Hepatocyte (in vitro differentiated cells): ENCODE data around the gene CAST. TPM values are rescaled to one million over a fixed set of nuclear protein-coding genes. Genes with fewer than 3 reads are reported as not detected.

Experiments used
- DNase-seq: peaks from one replicate; pipeline ENCODE4 v3.0.0-alpha.2; 2016; ENCODE audit warnings: low spot score
- H2AFZ ChIP-seq: fragments of 200-600 bp; sonication (generic); 2 replicates; pipeline ENCODE4 v1.6.0; 2016; ENCODE audit warnings: antibody characterized with exemption, mild to moderate bottlenecking
- H3K27ac ChIP-seq: fragments of 200-600 bp; sonication (generic); 2 replicates; pipeline ENCODE4 v1.5.1; 2016; ENCODE audit warnings: mild to moderate bottlenecking
- H3K27me3 ChIP-seq: fragments of 200-600 bp; sonication (generic); 2 replicates; pipeline ENCODE4 v1.6.1; 2016
- H3K36me3 ChIP-seq: fragments of 200-600 bp; sonication (generic); replicated peaks from 2 replicates; pipeline ENCODE4 v1.5.1; 2016; ENCODE audit warnings: low read depth; ENCODE audit not compliant: insufficient read depth
- H3K4me1 ChIP-seq: fragments of 200-600 bp; sonication (generic); 2 replicates; pipeline ENCODE4 v1.5.1; 2016; ENCODE audit warnings: mild to moderate bottlenecking, moderate library complexity; ENCODE audit not compliant: insufficient read depth
- H3K4me2 ChIP-seq: fragments of 200-600 bp; sonication (generic); 2 replicates; pipeline ENCODE4 v1.6.0; 2016
- H3K4me3 ChIP-seq: fragments of 200-600 bp; sonication (generic); 2 replicates; pipeline ENCODE4 v1.5.1; 2016; ENCODE audit warnings: mild to moderate bottlenecking
- H3K79me2 ChIP-seq: fragments of 200-600 bp; sonication (generic); 2 replicates; pipeline ENCODE4 v1.6.0; 2017; ENCODE audit warnings: mild to moderate bottlenecking
- H3K9me2 ChIP-seq: fragments of 200-600 bp; sonication (generic); replicated peaks from 2 replicates; pipeline ENCODE4 v1.6.0; 2017; ENCODE audit warnings: mild to moderate bottlenecking; ENCODE audit not compliant: insufficient read depth
- H3K9me3 ChIP-seq: fragments of 200-600 bp; sonication (generic); 2 replicates; pipeline ENCODE4 v1.5.1; 2016; ENCODE audit warnings: low read depth, mild to moderate bottlenecking
- H4K20me1 ChIP-seq: fragments of 200-600 bp; sonication (generic); 2 replicates; pipeline ENCODE4 v1.6.0; 2016; ENCODE audit warnings: mild to moderate bottlenecking; ENCODE audit not compliant: insufficient read depth, poor library complexity, severe bottlenecking
- CTCF ChIP-seq: fragments of 200-600 bp; sonication (generic); IDR thresholded peaks from 2 replicates; pipeline ENCODE4 v1.5.1; 2016; ENCODE audit warnings: antibody characterized with exemption, mild to moderate bottlenecking; ENCODE audit not compliant: poor library complexity
- EZH2 ChIP-seq: fragments of 200-600 bp; sonication (generic); IDR thresholded peaks from 2 replicates; pipeline ENCODE4 v1.6.1; 2016; ENCODE audit warnings: antibody characterized with exemption, mild to moderate bottlenecking, borderline replicate concordance
- EZH2phosphoT487 ChIP-seq: fragments of 200-600 bp; sonication (generic); IDR thresholded peaks from one replicate; pipeline ENCODE4 v1.6.1; 2018; ENCODE audit warnings: antibody characterized with exemption, mild to moderate bottlenecking, low read depth, moderate library complexity; ENCODE audit not compliant: unreplicated experiment, severe bottlenecking
- whole genome bisulfite sequencing: methylation state at CpG from one replicate; pipeline ENCODE4 v1.1.6; 2016; ENCODE audit warnings: low lambda C conversion rate; ENCODE audit errors: missing lambda C conversion rate; 5-methylcytosine and 5-hydroxymethylcytosine counted together
- polyA plus RNA-seq: library from polyadenylated mRNA; unstranded; fragments of >200 nt; fragmentation: Nextera tagmentation; extraction: Ambion mirVana; gene quantifications from 2 replicates; pipeline ENCODE4 v1.2.1, GENCODE V29; 2016
- total RNA-seq: library from RNA; depleted of rRNA; stranded (reverse); fragments of >200 nt; gene quantifications from 2 replicates; pipeline ENCODE4 v1.2.3, GENCODE V29; 2014

Gene CAST
- total and polyA plus RNA-seq, 2 experiments from 2014 or later = 140 to 177 TPM

- Histone ChIP-seq H3K9me2 (no peaks in the 10 kb centered on the region), H4K20me1 (no peaks in the 10 kb centered on the region), H2AFZ (no peak overlapping the region), H3K79me2 (no peaks in the 10 kb centered on the region), H3K4me1 (no peaks in the 10 kb centered on the region), H3K36me3 (no peaks in the 10 kb centered on the region), H3K4me2 (no peak overlapping the region), H3K27ac (no peak overlapping the region), H3K27me3 (no peaks in the 10 kb centered on the region), H3K9me3 (no peaks in the 10 kb centered on the region), H3K4me3 (no peak overlapping the region)
- no peak for DNase-seq
- TF ChIP-seq EZH2phosphoT487 (no peak), EZH2 (no peak), CTCF (no peak)
Measured at GRCh38 chr5:96772542-96772941, 110.4 kb downstream of the CAST start.

DNA sequence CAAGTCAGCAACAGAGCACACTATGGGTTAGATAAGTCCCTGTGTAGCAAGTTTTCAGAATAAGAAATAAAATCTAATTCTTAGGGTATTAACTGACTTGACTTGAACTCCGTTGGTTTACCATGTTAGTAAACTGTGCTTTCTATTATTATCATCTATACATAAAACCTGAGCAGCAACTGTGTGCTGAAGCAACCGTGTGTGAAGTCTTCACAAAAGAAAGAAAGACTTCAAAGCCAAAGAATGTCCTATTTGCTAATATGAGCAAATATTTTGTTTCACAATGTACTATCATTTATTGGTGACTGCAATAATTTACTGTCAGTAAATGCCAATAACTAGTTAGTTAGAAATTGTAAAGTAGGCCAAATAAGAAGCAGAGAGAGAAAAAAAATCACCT lies 112.9 kb downstream of the CAST start:
- no peak for DNase-seq
- Histone ChIP-seq H4K20me1 (no peaks in the 10 kb centered on the region), H3K9me3 (no peaks in the 10 kb centered on the region), H3K4me3 (no peak overlapping the region), H2AFZ (no peak overlapping the region), H3K79me2 (no peaks in the 10 kb centered on the region), H3K27me3 (no peaks in the 10 kb centered on the region), H3K9me2 (no peaks in the 10 kb centered on the region), H3K4me2 (no peak overlapping the region), H3K27ac (no peak overlapping the region), H3K4me1 (peaks cover 2% of the 10 kb centered on the region), H3K36me3 (no peaks in the 10 kb centered on the region)
- no peak for TF ChIP-seq EZH2phosphoT487
- TF ChIP-seq EZH2 = no peak
- no peak for TF ChIP-seq CTCF
- 57% methylated on average over 2 of the region's 2 CpGs for WGBS

- H3K36me3 ChIP-seq = no peaks in the 10 kb centered on the region
- no peak overlapping the region for H3K4me3 ChIP-seq
- no peaks in the 10 kb centered on the region for H3K27me3 ChIP-seq
- H3K4me1 ChIP-seq = peaks cover 9% of the 10 kb centered on the region
- no peaks in the 10 kb centered on the region for H4K20me1 ChIP-seq
- no peaks in the 10 kb centered on the region for H3K9me3 ChIP-seq
- TF ChIP-seq CTCF (no peak), EZH2 (no peak), EZH2phosphoT487 (no peak)
- no peak overlapping the region for H2AFZ ChIP-seq
- H3K4me2 ChIP-seq = no peak overlapping the region
- no peaks in the 10 kb centered on the region for H3K79me2 ChIP-seq
- no peak for DNase-seq
- WGBS = 84% methylated on average over 11 of the region's 11 CpGs
- no peak overlapping the region for H3K27ac ChIP-seq
- no peaks in the 10 kb centered on the region for H3K9me2 ChIP-seq
Measured at GRCh38 chr5:96775689-96776088, 113.5 kb downstream of the CAST start.

GRCh38 chr5:96776621-96777020 lies 114.4 kb downstream of the CAST start:
- Histone ChIP-seq H3K9me3 (no peaks in the 10 kb centered on the region), H3K79me2 (no peaks in the 10 kb centered on the region), H3K4me2 (no peak overlapping the region), H3K9me2 (no peaks in the 10 kb centered on the region), H3K36me3 (no peaks in the 10 kb centered on the region), H3K27ac (peak overlapping the region; percentile 1), H2AFZ (no peak overlapping the region), H4K20me1 (no peaks in the 10 kb centered on the region), H3K4me3 (no peak overlapping the region), H3K4me1 (peaks cover 15% of the 10 kb centered on the region), H3K27me3 (no peaks in the 10 kb centered on the region)
- DNase-seq = no peak
- whole genome bisulfite sequencing = 47% methylated on average over 2 of the region's 2 CpGs
- no peak for TF ChIP-seq EZH2phosphoT487
- no peak for TF ChIP-seq CTCF
- no peak for TF ChIP-seq EZH2
